Loucy (cell line): ENCODE data around the gene LIPI.

Experiments
- CTCF ChIP-seq: fragments of 200-600 bp; sonication (generic); conservative IDR thresholded peaks from 2 replicates; pipeline ENCODE4 v1.5.1; 2014; ENCODE audit warnings: mild to moderate bottlenecking, antibody characterized with exemption, low read length
- EZH2phosphoT487 ChIP-seq: fragments of 200-600 bp; IDR thresholded peaks from 2 replicates; pipeline ENCODE4 v1.6.1; 2018; ENCODE audit warnings: antibody characterized with exemption, mild to moderate bottlenecking, moderate library complexity, borderline replicate concordance

- TF ChIP-seq CTCF (no peak), EZH2phosphoT487 (no peak)
Observed at GRCh38 chr21:14244911-14245310, 34.2 kb upstream of the LIPI start.
